ENCODE results near the gene PABPC1L.

DNA sequence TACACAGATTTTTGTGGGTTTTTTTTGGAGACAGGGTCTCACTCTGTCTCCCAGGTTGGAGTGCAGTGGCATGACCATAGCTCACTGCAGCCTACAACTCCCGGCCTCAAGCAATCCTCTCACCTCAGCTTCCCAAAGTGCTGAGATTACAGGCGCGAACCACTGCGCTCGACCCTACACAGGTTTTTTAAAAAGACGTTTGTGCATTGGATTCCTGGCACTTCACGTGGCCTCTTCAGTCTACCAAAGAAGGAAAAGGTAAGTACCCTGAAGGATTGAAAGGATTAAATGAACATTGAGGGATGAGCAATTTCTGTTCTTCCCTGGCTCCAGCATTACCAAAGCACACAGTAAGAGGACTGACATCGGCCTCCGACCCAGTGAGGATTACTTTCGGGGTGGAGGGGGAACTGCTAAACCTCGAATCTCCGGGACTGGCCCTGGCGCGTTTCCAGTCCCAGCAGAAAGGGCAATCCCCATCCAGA is 24.9 kb upstream of the PABPC1L start:
- TF ChIP-seq, protein P1, sequence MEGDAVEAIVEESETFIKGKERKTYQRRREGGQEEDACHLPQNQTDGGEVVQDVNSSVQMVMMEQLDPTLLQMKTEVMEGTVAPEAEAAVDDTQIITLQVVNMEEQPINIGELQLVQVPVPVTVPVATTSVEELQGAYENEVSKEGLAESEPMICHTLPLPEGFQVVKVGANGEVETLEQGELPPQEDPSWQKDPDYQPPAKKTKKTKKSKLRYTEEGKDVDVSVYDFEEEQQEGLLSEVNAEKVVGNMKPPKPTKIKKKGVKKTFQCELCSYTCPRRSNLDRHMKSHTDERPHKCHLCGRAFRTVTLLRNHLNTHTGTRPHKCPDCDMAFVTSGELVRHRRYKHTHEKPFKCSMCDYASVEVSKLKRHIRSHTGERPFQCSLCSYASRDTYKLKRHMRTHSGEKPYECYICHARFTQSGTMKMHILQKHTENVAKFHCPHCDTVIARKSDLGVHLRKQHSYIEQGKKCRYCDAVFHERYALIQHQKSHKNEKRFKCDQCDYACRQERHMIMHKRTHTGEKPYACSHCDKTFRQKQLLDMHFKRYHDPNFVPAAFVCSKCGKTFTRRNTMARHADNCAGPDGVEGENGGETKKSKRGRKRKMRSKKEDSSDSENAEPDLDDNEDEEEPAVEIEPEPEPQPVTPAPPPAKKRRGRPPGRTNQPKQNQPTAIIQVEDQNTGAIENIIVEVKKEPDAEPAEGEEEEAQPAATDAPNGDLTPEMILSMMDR (IDR thresholded peaks at IDR 0.05): no peak
- no peak for TF ChIP-seq POLR2A (IDR thresholded peaks at IDR 0.05)
